OCI-LY7 (cell line): ENCODE measurements around the gene RAD50. TPM values are rescaled to one million over a fixed set of nuclear protein-coding genes. Genes with fewer than 3 reads are reported as not detected.

Experiments
- BruUV-seq: library from RNA; stranded (reverse); fragments of 400-500 nt; replicated peaks from 2 replicates; lab custom pipeline; 2021; lab: Mats Ljungman, UMichigan
- CTCF ChIA-PET: fragments of 300-600 bp; sonication (Branson Sonifier 250); formaldehyde crosslinking; loops from one replicate; lab custom pipeline; 2022; ENCODE audit warnings: antibody characterized with exemption; ENCODE audit not compliant: unreplicated experiment; lab: Charles Lee
- POLR2A ChIA-PET: fragments of 300-600 bp; sonication (Branson Sonifier 250); formaldehyde crosslinking; loops from one replicate; lab custom pipeline; 2022; ENCODE audit warnings: antibody characterized with exemption; lab: Charles Lee
- DNase-seq: peaks from one replicate; pipeline ENCODE4 v3.0.0-alpha.2; 2015; ENCODE audit warnings: low spot score
- H2AFZ ChIP-seq: fragments of 200-600 bp; sonication (generic), shearing (Covaris generic); 2 replicates; pipeline ENCODE4 v1.6.1; 2014; ENCODE audit warnings: mild to moderate bottlenecking, antibody characterized with exemption, low read length, moderate library complexity
- H3K27ac ChIP-seq: fragments of 200-600 bp; sonication (generic); 2 replicates; pipeline ENCODE4 v1.5.1; 2014; ENCODE audit warnings: mixed run types, low read depth, mild to moderate bottlenecking, moderate library complexity, low read length, inconsistent platforms; ENCODE audit not compliant: poor library complexity, severe bottlenecking
- H3K36me3 ChIP-seq: fragments of 200-600 bp; sonication (generic); 2 replicates; pipeline ENCODE4 v1.6.1; 2014; ENCODE audit warnings: mild to moderate bottlenecking, antibody characterized with exemption, low read length, moderate library complexity, mixed read lengths; ENCODE audit not compliant: insufficient read depth
- H3K4me1 ChIP-seq: fragments of 200-600 bp; sonication (generic); 2 replicates; pipeline ENCODE4 v1.5.1; 2014; ENCODE audit warnings: mild to moderate bottlenecking, low read length; ENCODE audit not compliant: insufficient read depth, poor library complexity, severe bottlenecking
- H3K4me2 ChIP-seq: fragments of 200-600 bp; sonication (generic); 2 replicates; pipeline ENCODE4 v1.6.1; 2014; ENCODE audit warnings: mild to moderate bottlenecking, low read length
- H3K4me3 ChIP-seq: fragments of 200-600 bp; sonication (generic); 2 replicates; pipeline ENCODE4 v1.5.1; 2014; ENCODE audit warnings: mild to moderate bottlenecking, low read depth, low read length; ENCODE audit not compliant: poor library complexity, severe bottlenecking
- H3K79me2 ChIP-seq: fragments of 200-600 bp; sonication (generic); 2 replicates; pipeline ENCODE4 v1.6.1; 2016; ENCODE audit warnings: low read depth, mild to moderate bottlenecking, low read length, moderate library complexity, mixed read lengths; ENCODE audit not compliant: insufficient read depth
- H3K9me2 ChIP-seq: fragments of 200-600 bp; sonication (generic); 2 replicates; pipeline ENCODE4 v1.6.1; 2016; ENCODE audit warnings: mild to moderate bottlenecking, low read length, mixed read lengths; ENCODE audit not compliant: insufficient read depth
- H3K9me3 ChIP-seq: fragments of 200-600 bp; sonication (generic); 2 replicates; pipeline ENCODE4 v1.6.1; 2014; ENCODE audit warnings: mild to moderate bottlenecking, mixed run types, low read length, mixed read lengths
- H4K20me1 ChIP-seq: fragments of 200-600 bp; sonication (generic); 2 replicates; pipeline ENCODE4 v1.6.1; 2014; ENCODE audit warnings: mild to moderate bottlenecking, antibody characterized with exemption, low read length, moderate library complexity, mixed read lengths; ENCODE audit not compliant: insufficient read depth
- CTCF ChIP-seq: fragments of 200-600 bp; sonication (generic); conservative IDR thresholded peaks from 2 replicates; pipeline ENCODE4 v1.5.1; 2014; ENCODE audit warnings: mild to moderate bottlenecking, antibody characterized with exemption, low read length, moderate library complexity, mixed read lengths
- EZH2phosphoT487 ChIP-seq: fragments of 200-600 bp; sonication (generic); IDR thresholded peaks from 2 replicates; pipeline ENCODE4 v1.6.1; 2018; ENCODE audit warnings: low read depth, borderline replicate concordance, mild to moderate bottlenecking, mixed run types, antibody characterized with exemption, low read length, moderate library complexity, mixed read lengths
- intact Hi-C: fragments of 100-400 bp; cut with micrococcal nuclease; formaldehyde crosslinking; loops from one replicate; pipeline ENCODE4 v1.10.0; 2022; ENCODE audit not compliant: unreplicated experiment
- total RNA-seq, 2 experiments: library from RNA; depleted of rRNA in 1 of 2; stranded (reverse); fragments of >200 nt in 1 of 2; shearing (Covaris generic) in 1 of 2; gene quantifications; 2 replicates each; pipeline ENCODE4 v1.2.3, GENCODE V29; 2014 to 2022

RAD50 gene
- total RNA-seq, 2 experiments from 2014 or later: 24.0 to 59.8 TPM

GRCh38 chr5:132646583-132647266 lies 89.9 kb downstream of the RAD50 start:
- H3K4me1 ChIP-seq: no peaks in the 10 kb centered on the region
- no peaks in the 10 kb centered on the region for H4K20me1 ChIP-seq
- H3K36me3 ChIP-seq: peaks cover 29% of the 10 kb centered on the region; the same call in 1 of the 2 replicates
- H3K4me2 ChIP-seq: no peak overlapping the region
- no peaks in the 10 kb centered on the region for H3K9me2 ChIP-seq
- no peak overlapping the region for H3K27ac ChIP-seq
- H3K9me3 ChIP-seq: peaks cover 4% of the 10 kb centered on the region; the same call in 1 of the 2 replicates
- H3K4me3 ChIP-seq: no peak overlapping the region
- DNase-seq: no peak
- CTCF ChIA-PET: no interaction called here
- intact Hi-C loops: no loop called here
- H2AFZ ChIP-seq: no peak overlapping the region
- POLR2A ChIA-PET: interaction anchor here (0.7 kb wide), 1 partner anchor 12 kb away, joined by 3 read pairs; no protein-coding TSS in a partner anchor
- TF ChIP-seq CTCF: no peak
- TF ChIP-seq EZH2phosphoT487: no peak
- no TSS peak for BruUV-seq
- no peaks in the 10 kb centered on the region for H3K79me2 ChIP-seq

- H3K27ac ChIP-seq: no peak overlapping the region
- POLR2A ChIA-PET: interaction anchor here (0.5 to 0.7 kb wide), 2 partner anchors 13 to 104 kb away, joined by 3 read pairs; no protein-coding TSS in a partner anchor
- BruUV-seq: no TSS peak
- peaks cover 21% of the 10 kb centered on the region; the same call in 1 of the 2 replicates for H3K36me3 ChIP-seq
- DNase-seq: no peak
- intact Hi-C loops: no loop called here
- H3K79me2 ChIP-seq: no peaks in the 10 kb centered on the region
- H3K9me3 ChIP-seq: peaks cover 4% of the 10 kb centered on the region; the same call in 1 of the 2 replicates
- TF ChIP-seq EZH2phosphoT487 (no peak), CTCF (no peak)
- H3K4me1 ChIP-seq: no peaks in the 10 kb centered on the region
- H4K20me1 ChIP-seq: no peaks in the 10 kb centered on the region
- H3K9me2 ChIP-seq: no peaks in the 10 kb centered on the region
- CTCF ChIA-PET: no interaction called here
- no peak overlapping the region for H3K4me2 ChIP-seq
- no peak overlapping the region for H3K4me3 ChIP-seq
- H2AFZ ChIP-seq: no peak overlapping the region
These were observed 90.7 kb downstream of the RAD50 start for GRCh38 chr5:132647473-132647872.

GRCh38 chr5:132648355-132648754 lies 91.6 kb downstream of the RAD50 start:
- Histone ChIP-seq H3K9me2 (no peaks in the 10 kb centered on the region), H2AFZ (no peak overlapping the region), H3K9me3 (peaks cover 4% of the 10 kb centered on the region; the same call in 1 of the 2 replicates), H3K4me1 (no peaks in the 10 kb centered on the region), H3K79me2 (no peaks in the 10 kb centered on the region), H3K4me2 (no peak overlapping the region), H4K20me1 (no peaks in the 10 kb centered on the region), H3K4me3 (no peak overlapping the region), H3K36me3 (peaks cover 12% of the 10 kb centered on the region; the same call in 1 of the 2 replicates), H3K27ac (no peak overlapping the region)
- BruUV-seq: no TSS peak
- TF ChIP-seq CTCF (no peak), EZH2phosphoT487 (no peak)
- CTCF ChIA-PET: no interaction called here
- intact Hi-C loops: no loop called here
- POLR2A ChIA-PET: interaction anchor here (1.0 kb wide), 1 partner anchor 57 kb away, joined by 3 read pairs; no protein-coding TSS in a partner anchor
- no peak for DNase-seq
